ENCODE data around the gene TMEM151B. TPM values are rescaled to one million over a fixed set of nuclear protein-coding genes. Genes with fewer than 3 reads are reported as not detected.

Gene TMEM151B
- total RNA-seq, 1 donor from 2014 or later: not detected

GRCh38 chr6:44355640-44356039 lies 85.4 kb downstream of the TMEM151B start:
- intact Hi-C loops (cut with micrococcal nuclease): no loop called here
- DNase-seq (no peak), ATAC-seq (ENCODE audit: low read depth) (no peak)
- ChIA-PET POLR2A (interaction anchor here (0.5 kb wide), 1 partner anchor 144 kb away, joined by 3 read pairs; no protein-coding TSS in a partner anchor), CTCF (no interaction called here)
- Mint-ChIP-seq H3K4me3 (no peak overlapping the region), H3K36me3 (ENCODE audit: low read depth) (no peaks in the 10 kb centered on the region), H3K27me3 (peaks cover 16% of the 10 kb centered on the region), H3K27ac (no peak overlapping the region), H3K4me1 (no peaks in the 10 kb centered on the region), H3K9me3 (peaks cover 3% of the 10 kb centered on the region)
- no peak for TF ChIP-seq CTCF (IDR thresholded peaks at IDR 0.05)

- intact Hi-C loops (cut with micrococcal nuclease): no loop called here
- DNase-seq: no peak
- peaks cover 3% of the 10 kb centered on the region for H3K9me3 Mint-ChIP-seq
These were observed 86.2 kb downstream of the TMEM151B start for GRCh38 chr6:44356487-44356886.

More at GRCh38 chr6:44356487-44356886, 86.2 kb downstream of the TMEM151B start:
- no peak for ATAC-seq (ENCODE audit: low read depth)
- CTCF ChIA-PET: no interaction called here
- peaks cover 16% of the 10 kb centered on the region for H3K27me3 Mint-ChIP-seq
- H3K4me1 Mint-ChIP-seq: no peaks in the 10 kb centered on the region
- no peak overlapping the region for H3K4me3 Mint-ChIP-seq
- no peak overlapping the region for H3K27ac Mint-ChIP-seq
- no peak for TF ChIP-seq CTCF (IDR thresholded peaks at IDR 0.05)
- POLR2A ChIA-PET: no interaction called here
- H3K36me3 Mint-ChIP-seq (ENCODE audit: low read depth): no peaks in the 10 kb centered on the region

Other genes starting within 250 kb of the TMEM151B start
- gene MRPL14, start 143.0 kb upstream of the TMEM151B start, total RNA-seq: 40.5 and 45.5 TPM in 2 replicates
- 12.3 and 13.9 TPM in 2 replicates for gene TMEM63B, start 142.9 kb upstream of the TMEM151B start, total RNA-seq
- gene CAPN11, start 111.6 kb upstream of the TMEM151B start, total RNA-seq: not detected in 2 replicates
- gene MYMX, start 53.5 kb upstream of the TMEM151B start, total RNA-seq: not detected in 2 replicates
- 15.0 and 17.3 TPM in 2 replicates for gene SLC29A1, start 46.9 kb upstream of the TMEM151B start, total RNA-seq
- 1,222 and 1,311 TPM in 2 replicates for gene HSP90AB1, start 23.3 kb upstream of the TMEM151B start, total RNA-seq
- gene SLC35B2, start 12.9 kb upstream of the TMEM151B start, total RNA-seq: 27.0 and 29.1 TPM in 2 replicates
- gene NFKBIE, start 4.9 kb upstream of the TMEM151B start, total RNA-seq: 94.7 and 99.2 TPM in 2 replicates
- gene AARS2, start 42.9 kb downstream of the TMEM151B start, total RNA-seq: 19.1 and 22.4 TPM in 2 replicates
- gene SPATS1, start 72.2 kb downstream of the TMEM151B start, total RNA-seq: not detected in 2 replicates
- gene CDC5L, start 117.3 kb downstream of the TMEM151B start, total RNA-seq: 20.0 and 20.2 TPM in 2 replicates